ENCODE results near the gene NGLY1.

NGLY1 gene

GRCh38 chr3:25782938-25783660, at the start of gene NGLY1:
Gene NGLY1, minus strand, starts transcription at chr3:25783443. Its CDS starts 53 bp downstream, at chr3:25783390.
- no peak for FAIRE-seq

GRCh38 chr3:25831578-25831977, 48.3 kb upstream of the NGLY1 start:
- no peak for FAIRE-seq

GRCh38 chr3:25830373-25831280, 47.4 kb upstream of the NGLY1 start:
- no peak for FAIRE-seq

GRCh38 chr3:25826510-25826909, 43.3 kb upstream of the NGLY1 start:
- no peak for FAIRE-seq

- no peak for FAIRE-seq
Observed at GRCh38 chr3:25823314-25823713, 40.1 kb upstream of the NGLY1 start.

- FAIRE-seq, result no peak
Observed at GRCh38 chr3:25821746-25822573, 38.7 kb upstream of the NGLY1 start.

GRCh38 chr3:25820816-25821486, 37.7 kb upstream of the NGLY1 start:
- FAIRE-seq, result no peak

GRCh38 chr3:25820366-25820765, 37.1 kb upstream of the NGLY1 start:
- no peak for FAIRE-seq

- no peak for FAIRE-seq
Observed at GRCh38 chr3:25818335-25818734, 35.1 kb upstream of the NGLY1 start.

- no peak for FAIRE-seq
Observed at GRCh38 chr3:25817638-25818037, 34.4 kb upstream of the NGLY1 start.

- no peak for FAIRE-seq
Observed at GRCh38 chr3:25817107-25817506, 33.9 kb upstream of the NGLY1 start.

GRCh38 chr3:25812644-25813043, 29.4 kb upstream of the NGLY1 start:
- FAIRE-seq, result no peak

- FAIRE-seq, result no peak
Observed at GRCh38 chr3:25804676-25805075, 21.4 kb upstream of the NGLY1 start.

- no peak for FAIRE-seq
Observed at GRCh38 chr3:25803833-25804232, 20.6 kb upstream of the NGLY1 start.

- no peak for FAIRE-seq
Observed at GRCh38 chr3:25801786-25802185, 18.5 kb upstream of the NGLY1 start.

- peak; percentile 85 for FAIRE-seq
Observed at GRCh38 chr3:25789596-25790556, 6.6 kb upstream of the NGLY1 start, which contains the start of gene OXSM. Gene OXSM, plus strand, starts transcription at chr3:25790090. Its CDS starts 931 bp downstream, at chr3:25791021.

GRCh38 chr3:25789209-25789595, 6.0 kb upstream of the NGLY1 start:
- FAIRE-seq, result no peak

- no peak for FAIRE-seq
Observed at GRCh38 chr3:25787689-25788088, 4.4 kb upstream of the NGLY1 start.

- no peak for FAIRE-seq
Observed at GRCh38 chr3:25785826-25786225, 2.6 kb upstream of the NGLY1 start.

- no peak for FAIRE-seq
Observed at GRCh38 chr3:25784971-25785370, 1.7 kb upstream of the NGLY1 start.

Data from A204.1 (cell line).